Astrocyte (in vitro differentiated cells and primary cell): ENCODE measurements around the gene ARHGAP26. TPM values are rescaled to one million over a fixed set of nuclear protein-coding genes. Genes with fewer than 3 reads are reported as not detected.

Source experiments
- DNase-seq: peaks from one replicate; pipeline ENCODE4 v3.0.0-alpha.2; 2010; ENCODE audit warnings: low read depth
- FAIRE-seq: peaks from 2 replicates; lab custom pipeline; 2011; peaks lifted over from hg19 to GRCh38; lab: Jason Lieb, UNC
- H2AFZ ChIP-seq: 2 replicates; pipeline ENCODE4 v1.6.0; 2012; ENCODE audit warnings: low read depth, low read length, inconsistent platforms
- H3K27ac ChIP-seq: 2 replicates; pipeline ENCODE4 v1.5.1; 2011; ENCODE audit warnings: low read depth, low read length, inconsistent platforms
- H3K27me3 ChIP-seq: 2 replicates; pipeline ENCODE4 v1.6.0; 2011; ENCODE audit warnings: low read length, inconsistent platforms; ENCODE audit not compliant: insufficient read depth
- H3K36me3 ChIP-seq: 2 replicates; pipeline ENCODE4 v1.5.1; 2011; ENCODE audit warnings: low read length, inconsistent platforms; ENCODE audit not compliant: insufficient read depth
- H3K4me1 ChIP-seq: 2 replicates; pipeline ENCODE4 v1.5.1; 2011; ENCODE audit warnings: low read length, inconsistent platforms; ENCODE audit not compliant: insufficient read depth
- H3K4me2 ChIP-seq: 2 replicates; pipeline ENCODE4 v1.6.0; 2012; ENCODE audit warnings: low read length, inconsistent platforms
- H3K4me3 ChIP-seq: 2 replicates; pipeline ENCODE4 v1.5.1; 2011; ENCODE audit warnings: low read depth, mild to moderate bottlenecking, low read length, inconsistent platforms; ENCODE audit not compliant: insufficient read depth
- H3K79me2 ChIP-seq: 2 replicates; pipeline ENCODE4 v1.6.0; 2012; ENCODE audit warnings: mild to moderate bottlenecking, low read length, inconsistent platforms; ENCODE audit not compliant: insufficient read depth
- H3K9ac ChIP-seq: 2 replicates; pipeline ENCODE4 v1.6.0; 2012; ENCODE audit warnings: mild to moderate bottlenecking, low read length, inconsistent platforms
- H3K9me3 ChIP-seq: 2 replicates; pipeline ENCODE4 v1.5.1; 2012; ENCODE audit warnings: low read depth, mild to moderate bottlenecking, low read length, inconsistent platforms; ENCODE audit not compliant: insufficient read depth
- H4K20me1 ChIP-seq: 2 replicates; pipeline ENCODE4 v1.6.0; 2012; ENCODE audit warnings: low read length, inconsistent platforms; ENCODE audit not compliant: insufficient read depth
- H3K27ac Mint-ChIP-seq: one replicate; pipeline ENCODE4 v1.8.0; 2021; ENCODE audit warnings: mild to moderate bottlenecking, mixed read lengths; ENCODE audit not compliant: unreplicated experiment
- H3K27me3 Mint-ChIP-seq: one replicate; pipeline ENCODE4 v1.8.0; 2021; ENCODE audit warnings: low read depth, mixed read lengths; ENCODE audit not compliant: unreplicated experiment
- H3K36me3 Mint-ChIP-seq: one replicate; pipeline ENCODE4 v1.8.0; 2021; ENCODE audit warnings: low read depth, mixed read lengths; ENCODE audit not compliant: unreplicated experiment
- H3K4me1 Mint-ChIP-seq: one replicate; pipeline ENCODE4 v1.8.0; 2021; ENCODE audit warnings: low read depth, mixed read lengths; ENCODE audit not compliant: unreplicated experiment
- H3K4me3 Mint-ChIP-seq: one replicate; pipeline ENCODE4 v1.8.0; 2021; ENCODE audit warnings: mild to moderate bottlenecking, moderate library complexity, mixed read lengths; ENCODE audit not compliant: unreplicated experiment
- H3K9me3 Mint-ChIP-seq: one replicate; pipeline ENCODE4 v1.8.0; 2021; ENCODE audit warnings: mild to moderate bottlenecking, mixed read lengths; ENCODE audit not compliant: unreplicated experiment
- CTCF ChIP-seq: IDR thresholded peaks from 2 replicates; pipeline ENCODE4 v1.5.1; 2011; ENCODE audit warnings: low read depth, mild to moderate bottlenecking, inconsistent platforms, low read length, moderate library complexity; ENCODE audit not compliant: insufficient read depth
- EZH2 ChIP-seq: IDR thresholded peaks from 2 replicates; pipeline ENCODE4 v1.6.1; 2012; ENCODE audit warnings: mild to moderate bottlenecking, low read length, inconsistent platforms; ENCODE audit not compliant: insufficient read depth
- total RNA-seq: library from RNA; stranded (reverse); gene quantifications from 2 replicates; pipeline ENCODE4 v1.2.1, GENCODE V29; 2021

ARHGAP26 gene
- total RNA-seq, 1 donor from 2014 or later, result 5.6 TPM

GRCh38 chr5:143244990-143245389 lies 474.8 kb downstream of the ARHGAP26 start:
- Mint-ChIP-seq H3K4me1 (peaks cover 56% of the 10 kb centered on the region), H3K9me3 (peaks cover 2% of the 10 kb centered on the region), H3K27ac (peak overlapping the region; percentile 95), H3K4me3 (no peak overlapping the region), H3K36me3 (no peaks in the 10 kb centered on the region), H3K27me3 (no peaks in the 10 kb centered on the region)
- Histone ChIP-seq H3K9ac (peak overlapping the region; percentile 84), H2AFZ (no peak overlapping the region), H3K4me3 (no peak overlapping the region), H3K27ac (peak overlapping the region; percentile 99), H3K9me3 (no peaks in the 10 kb centered on the region), H3K27me3 (no peaks in the 10 kb centered on the region), H3K4me2 (peak overlapping the region; percentile 85), H3K36me3 (no peaks in the 10 kb centered on the region), H4K20me1 (no peaks in the 10 kb centered on the region), H3K4me1 (peaks cover 59% of the 10 kb centered on the region), H3K79me2 (no peaks in the 10 kb centered on the region)
- DNase-seq (peak; percentile 67), FAIRE-seq (no peak)
- TF ChIP-seq EZH2 (no peak), CTCF (no peak)

- Mint-ChIP-seq H3K27ac (peak overlapping the region; percentile 95), H3K27me3 (no peaks in the 10 kb centered on the region), H3K4me3 (no peak overlapping the region), H3K4me1 (peaks cover 56% of the 10 kb centered on the region), H3K9me3 (peaks cover 2% of the 10 kb centered on the region), H3K36me3 (no peaks in the 10 kb centered on the region)
- Histone ChIP-seq H3K27me3 (no peaks in the 10 kb centered on the region), H2AFZ (no peak overlapping the region), H3K79me2 (no peaks in the 10 kb centered on the region), H3K9ac (peak overlapping the region; percentile 84), H3K9me3 (no peaks in the 10 kb centered on the region), H3K27ac (peak overlapping the region; percentile 99), H3K4me3 (no peak overlapping the region), H4K20me1 (no peaks in the 10 kb centered on the region), H3K4me1 (peaks cover 62% of the 10 kb centered on the region), H3K36me3 (no peaks in the 10 kb centered on the region), H3K4me2 (peak overlapping the region; percentile 56)
- TF ChIP-seq CTCF (no peak), EZH2 (no peak)
- FAIRE-seq, result peak; percentile 55
- peak; percentile 97 for DNase-seq
Measured at GRCh38 chr5:143245929-143246561, 475.9 kb downstream of the ARHGAP26 start.

- Histone ChIP-seq H3K4me1 (peaks cover 58% of the 10 kb centered on the region), H3K27me3 (no peaks in the 10 kb centered on the region)
Measured at GRCh38 chr5:143247134-143247815, 477.1 kb downstream of the ARHGAP26 start.

More at GRCh38 chr5:143247134-143247815, 477.1 kb downstream of the ARHGAP26 start:
- Histone ChIP-seq H3K27ac (no peak overlapping the region), H3K79me2 (no peaks in the 10 kb centered on the region), H2AFZ (no peak overlapping the region), H3K9me3 (no peaks in the 10 kb centered on the region), H3K4me3 (no peak overlapping the region), H3K36me3 (no peaks in the 10 kb centered on the region), H3K4me2 (no peak overlapping the region), H4K20me1 (no peaks in the 10 kb centered on the region), H3K9ac (no peak overlapping the region)
- DNase-seq, result no peak
- Mint-ChIP-seq H3K4me3 (no peak overlapping the region), H3K27ac (peak overlapping the region; percentile 22), H3K9me3 (peaks cover 2% of the 10 kb centered on the region), H3K4me1 (peaks cover 52% of the 10 kb centered on the region), H3K27me3 (no peaks in the 10 kb centered on the region), H3K36me3 (no peaks in the 10 kb centered on the region)
- TF ChIP-seq CTCF (no peak), EZH2 (no peak)
- no peak for FAIRE-seq
